OCI-LY1 (cell line): ENCODE measurements around the gene RALGPS1.
A peak's percentile ranks its signal among the peaks of the same experiment; 100 is the strongest.

Experiments
- EZH2 ChIP-seq: fragments of 200-600 bp; sonication (generic), shearing (Covaris generic); IDR thresholded peaks from 2 replicates; pipeline ENCODE4 v1.8.0; 2017; ENCODE audit warnings: borderline replicate concordance, mixed run types, mild to moderate bottlenecking, antibody characterized with exemption, low read length, moderate library complexity, mixed read lengths
- TF ChIP-seq, protein P1 (sequence below): fragments of 200-600 bp; sonication (generic), shearing (Covaris generic); IDR thresholded peaks from 2 replicates; pipeline ENCODE4 v1.5.1; 2017; ENCODE audit warnings: mild to moderate bottlenecking, antibody characterized with exemption, low read length, moderate library complexity, mixed read lengths

DNA sequence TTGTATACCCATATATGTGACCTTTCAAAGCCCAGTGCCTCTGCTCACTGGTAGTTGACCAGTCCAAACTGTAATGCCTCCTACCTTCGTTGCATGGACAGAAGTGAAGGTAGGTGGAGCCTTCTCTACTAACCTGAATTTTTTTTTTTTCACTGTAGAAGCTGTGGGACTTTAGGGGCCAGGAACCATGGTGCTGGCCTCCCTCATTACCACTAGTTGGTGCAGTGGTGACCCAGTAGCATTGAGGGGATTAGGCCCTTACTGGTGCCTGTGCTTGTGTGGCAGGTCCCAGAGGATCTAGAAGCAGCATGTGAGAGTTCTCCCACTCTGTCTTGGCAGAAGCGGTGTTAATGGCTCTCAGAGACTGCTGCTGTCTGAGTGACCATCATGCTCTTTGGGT lies 2.3 kb downstream of the RALGPS1 start:
- TF ChIP-seq, protein P1, sequence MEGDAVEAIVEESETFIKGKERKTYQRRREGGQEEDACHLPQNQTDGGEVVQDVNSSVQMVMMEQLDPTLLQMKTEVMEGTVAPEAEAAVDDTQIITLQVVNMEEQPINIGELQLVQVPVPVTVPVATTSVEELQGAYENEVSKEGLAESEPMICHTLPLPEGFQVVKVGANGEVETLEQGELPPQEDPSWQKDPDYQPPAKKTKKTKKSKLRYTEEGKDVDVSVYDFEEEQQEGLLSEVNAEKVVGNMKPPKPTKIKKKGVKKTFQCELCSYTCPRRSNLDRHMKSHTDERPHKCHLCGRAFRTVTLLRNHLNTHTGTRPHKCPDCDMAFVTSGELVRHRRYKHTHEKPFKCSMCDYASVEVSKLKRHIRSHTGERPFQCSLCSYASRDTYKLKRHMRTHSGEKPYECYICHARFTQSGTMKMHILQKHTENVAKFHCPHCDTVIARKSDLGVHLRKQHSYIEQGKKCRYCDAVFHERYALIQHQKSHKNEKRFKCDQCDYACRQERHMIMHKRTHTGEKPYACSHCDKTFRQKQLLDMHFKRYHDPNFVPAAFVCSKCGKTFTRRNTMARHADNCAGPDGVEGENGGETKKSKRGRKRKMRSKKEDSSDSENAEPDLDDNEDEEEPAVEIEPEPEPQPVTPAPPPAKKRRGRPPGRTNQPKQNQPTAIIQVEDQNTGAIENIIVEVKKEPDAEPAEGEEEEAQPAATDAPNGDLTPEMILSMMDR: peak; percentile 18; the same call in 1 of the 2 replicates
- TF ChIP-seq EZH2: no peak
